ENCODE data around the gene MARCHF2. TPM values are rescaled to one million over a fixed set of nuclear protein-coding genes. Genes with fewer than 3 reads are reported as not detected.

MARCHF2 gene
- total and polyA plus RNA-seq, 2 donors (not counting 3 experiments of a cell fraction or from before 2014, with no cell fraction given), result 43.5 to 91.9 TPM

DNA sequence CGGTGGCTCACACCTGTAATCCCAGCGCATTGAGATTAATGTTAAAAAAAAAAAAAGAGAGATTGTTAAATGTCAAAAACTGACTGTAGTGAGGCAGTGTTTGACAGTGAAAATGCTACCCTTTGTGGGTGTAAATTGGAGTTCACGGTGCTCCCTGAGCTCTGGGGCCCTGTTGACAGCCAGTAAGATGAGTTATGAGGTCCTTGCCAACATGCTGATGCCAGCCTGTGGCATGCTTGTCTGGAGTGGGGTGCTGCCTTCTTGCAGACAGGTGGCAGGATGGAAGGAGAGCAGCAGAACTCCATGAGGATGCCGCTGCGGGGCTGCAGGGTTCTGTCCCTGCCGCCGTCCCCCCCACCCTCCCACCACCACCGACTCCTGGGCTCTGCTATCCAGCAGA, 63.4 kb downstream of the MARCHF2 start:
- Histone ChIP-seq H3K79me2 (ENCODE audit: control insufficient read depth, insufficient read depth, low read length) (peaks cover 64% of the 10 kb centered on the region), H3K9me1 (replicated peaks; ENCODE audit: control insufficient read depth, extremely low read depth, insufficient read depth, low read length) (no peaks in the 10 kb centered on the region), H3K27ac (ENCODE audit: insufficient read depth, low read depth, low read length) (no peak overlapping the region), H3K36me3 (ENCODE audit: control insufficient read depth in 2 of 2, extremely low read depth in 1 of 2, insufficient read depth in 2 of 2, low read length in 2 of 2) (peaks cover 20 to 60% of the 10 kb centered on the region in 2 experiments), H3K9me3 (replicated peaks; ENCODE audit: control insufficient read depth, insufficient read depth, low read length) (no peaks in the 10 kb centered on the region), H3K4me1 (ENCODE audit: control insufficient read depth, extremely low read depth, insufficient read depth, low read length) (no peaks in the 10 kb centered on the region), H3K9ac (replicated peaks; ENCODE audit: extremely low read depth, insufficient read depth, low read length) (no peak overlapping the region), H4K20me1 (replicated peaks; ENCODE audit: control insufficient read depth, extremely low read depth, insufficient read depth, low read length) (peaks cover 2% of the 10 kb centered on the region), H3K4me2 (ENCODE audit: insufficient read depth, low read length) (no peak overlapping the region), H2AFZ (ENCODE audit: low read depth, low read length) (no peak overlapping the region), H3K4me3 (replicated peaks in 1 of 3; ENCODE audit: insufficient read depth in 1 of 3, low read depth in 1 of 3, low read length in 3 of 3) (no peak overlapping the region), H3K27me3 (ENCODE audit: control insufficient read depth in 2 of 2, insufficient read depth in 2 of 2, low read length in 2 of 2) (no peaks in the 10 kb centered on the region)
- intact Hi-C loops (cut with micrococcal nuclease), result no loop called here
- BruUV-seq (replicated peaks), result no TSS peak
- dilution Hi-C loops (cut with MboI; ENCODE audit: extremely low pct_ligation_motif_present, low sequenced_read_pairs), result no loop called here
- CTCF ChIA-PET, result interaction anchor here (0.7 to 1.2 kb wide), 2 partner anchors 29 to 63 kb away, joined by 3 read pairs; partner anchors contain the start of gene MARCHF2
- POLR2A ChIA-PET, result no interaction called here
- DNase-seq (ENCODE audit: low read depth, low spot score) (no peak), FAIRE-seq (no peak)
- TF ChIP-seq, protein P1, sequence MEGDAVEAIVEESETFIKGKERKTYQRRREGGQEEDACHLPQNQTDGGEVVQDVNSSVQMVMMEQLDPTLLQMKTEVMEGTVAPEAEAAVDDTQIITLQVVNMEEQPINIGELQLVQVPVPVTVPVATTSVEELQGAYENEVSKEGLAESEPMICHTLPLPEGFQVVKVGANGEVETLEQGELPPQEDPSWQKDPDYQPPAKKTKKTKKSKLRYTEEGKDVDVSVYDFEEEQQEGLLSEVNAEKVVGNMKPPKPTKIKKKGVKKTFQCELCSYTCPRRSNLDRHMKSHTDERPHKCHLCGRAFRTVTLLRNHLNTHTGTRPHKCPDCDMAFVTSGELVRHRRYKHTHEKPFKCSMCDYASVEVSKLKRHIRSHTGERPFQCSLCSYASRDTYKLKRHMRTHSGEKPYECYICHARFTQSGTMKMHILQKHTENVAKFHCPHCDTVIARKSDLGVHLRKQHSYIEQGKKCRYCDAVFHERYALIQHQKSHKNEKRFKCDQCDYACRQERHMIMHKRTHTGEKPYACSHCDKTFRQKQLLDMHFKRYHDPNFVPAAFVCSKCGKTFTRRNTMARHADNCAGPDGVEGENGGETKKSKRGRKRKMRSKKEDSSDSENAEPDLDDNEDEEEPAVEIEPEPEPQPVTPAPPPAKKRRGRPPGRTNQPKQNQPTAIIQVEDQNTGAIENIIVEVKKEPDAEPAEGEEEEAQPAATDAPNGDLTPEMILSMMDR (IDR thresholded peaks at IDR 0.05; ENCODE audit: extremely low read depth in 1 of 2, insufficient read depth in 1 of 2, low read depth in 1 of 2, low read length in 2 of 2), result no peak
- TF ChIP-seq FOS (IDR thresholded peaks at IDR 0.05; ENCODE audit: borderline replicate concordance, insufficient read depth, low read length) (no peak), MYC (IDR thresholded peaks at IDR 0.05; ENCODE audit: low read depth, low read length) (no peak), POLR2A (IDR thresholded peaks at IDR 0.05; ENCODE audit: low read depth, low read length) (no peak), JUN (IDR thresholded peaks at IDR 0.05; ENCODE audit: borderline replicate concordance, insufficient read depth, insufficient read length, low read depth) (no peak)

DNA sequence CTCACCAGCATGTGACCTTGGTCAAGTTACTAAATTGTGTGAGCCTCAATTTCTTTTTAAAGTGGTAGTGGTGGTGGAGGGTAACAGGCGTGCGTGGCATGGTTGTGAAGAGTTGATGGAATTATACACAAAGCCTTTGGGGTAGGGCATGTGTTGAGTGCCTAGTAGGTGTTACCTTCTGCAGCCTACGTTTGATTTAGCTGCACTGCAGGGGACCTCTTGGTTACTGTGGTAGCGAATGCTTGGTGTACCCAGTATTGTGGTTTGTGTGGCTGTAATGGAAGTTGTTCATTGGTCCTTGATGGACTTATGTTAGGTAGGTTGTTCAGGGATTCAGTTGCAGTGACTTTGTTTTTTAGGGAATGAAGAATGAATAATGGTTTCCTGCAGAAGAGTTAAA, 64.8 kb downstream of the MARCHF2 start:
- Histone ChIP-seq H4K20me1 (replicated peaks; ENCODE audit: control insufficient read depth, extremely low read depth, insufficient read depth, low read length) (peaks cover 5% of the 10 kb centered on the region), H3K9ac (replicated peaks; ENCODE audit: extremely low read depth, insufficient read depth, low read length) (no peak overlapping the region), H3K4me1 (ENCODE audit: control insufficient read depth, extremely low read depth, insufficient read depth, low read length) (no peaks in the 10 kb centered on the region), H3K9me3 (replicated peaks; ENCODE audit: control insufficient read depth, insufficient read depth, low read length) (no peaks in the 10 kb centered on the region), H3K27me3 (ENCODE audit: control insufficient read depth in 2 of 2, insufficient read depth in 2 of 2, low read length in 2 of 2) (no peaks in the 10 kb centered on the region), H3K4me2 (ENCODE audit: insufficient read depth, low read length) (no peak overlapping the region), H2AFZ (ENCODE audit: low read depth, low read length) (no peak overlapping the region), H3K9me1 (replicated peaks; ENCODE audit: control insufficient read depth, extremely low read depth, insufficient read depth, low read length) (no peaks in the 10 kb centered on the region), H3K79me2 (ENCODE audit: control insufficient read depth, insufficient read depth, low read length) (peaks cover 73% of the 10 kb centered on the region), H3K27ac (ENCODE audit: insufficient read depth, low read depth, low read length) (no peak overlapping the region), H3K4me3 (replicated peaks in 1 of 3; ENCODE audit: insufficient read depth in 1 of 3, low read depth in 1 of 3, low read length in 3 of 3) (no peak overlapping the region), H3K36me3 (ENCODE audit: control insufficient read depth in 2 of 2, extremely low read depth in 1 of 2, insufficient read depth in 2 of 2, low read length in 2 of 2) (peaks cover 25 to 60% of the 10 kb centered on the region in 2 experiments)
- ChIA-PET CTCF (interaction anchor here (0.6 to 1.2 kb wide), 2 partner anchors 65 to 141 kb away, joined by 3 read pairs; partner anchors contain the start of gene MARCHF2), POLR2A (no interaction called here)
- TF ChIP-seq, protein P2, sequence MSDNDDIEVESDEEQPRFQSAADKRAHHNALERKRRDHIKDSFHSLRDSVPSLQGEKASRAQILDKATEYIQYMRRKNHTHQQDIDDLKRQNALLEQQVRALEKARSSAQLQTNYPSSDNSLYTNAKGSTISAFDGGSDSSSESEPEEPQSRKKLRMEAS (IDR thresholded peaks at IDR 0.05; ENCODE audit: insufficient read depth, insufficient read length), result no peak
- TF ChIP-seq MYC (IDR thresholded peaks at IDR 0.05; ENCODE audit: low read depth, low read length), result no peak
- no peak for TF ChIP-seq POLR2A (IDR thresholded peaks at IDR 0.05; ENCODE audit: low read depth, low read length)
- no peak for TF ChIP-seq JUN (IDR thresholded peaks at IDR 0.05; ENCODE audit: borderline replicate concordance, insufficient read depth, insufficient read length, low read depth)
- dilution Hi-C loops (cut with MboI; ENCODE audit: extremely low pct_ligation_motif_present, low sequenced_read_pairs) (no loop called here), intact Hi-C loops (cut with micrococcal nuclease) (no loop called here)
- no peak for DNase-seq (ENCODE audit: low read depth, low spot score)
- no peak for FAIRE-seq
- no TSS peak for BruUV-seq (replicated peaks)
